Measurements from ENCODE around the gene ABR. TPM values are rescaled to one million over a fixed set of nuclear protein-coding genes. Genes with fewer than 3 reads are reported as not detected.
A peak's percentile ranks its signal among the peaks of the same experiment; 100 is the strongest.
"Not testable (repeated sequence)": the region's sequence is repeated elsewhere in the genome, so short reads cannot be mapped to it uniquely, and the experiment has no call there.

ABR gene
- polyA plus RNA-seq, 10 donors, result 28.5 to 42.7 (median 34.2) TPM

GRCh38 chr17:1097972-1098744 lies 81.6 kb downstream of the ABR start:
- not testable (repeated sequence) for DNase-seq

- DNase-seq, result no peak
Observed at GRCh38 chr17:1096215-1096614, 83.6 kb downstream of the ABR start.

DNA sequence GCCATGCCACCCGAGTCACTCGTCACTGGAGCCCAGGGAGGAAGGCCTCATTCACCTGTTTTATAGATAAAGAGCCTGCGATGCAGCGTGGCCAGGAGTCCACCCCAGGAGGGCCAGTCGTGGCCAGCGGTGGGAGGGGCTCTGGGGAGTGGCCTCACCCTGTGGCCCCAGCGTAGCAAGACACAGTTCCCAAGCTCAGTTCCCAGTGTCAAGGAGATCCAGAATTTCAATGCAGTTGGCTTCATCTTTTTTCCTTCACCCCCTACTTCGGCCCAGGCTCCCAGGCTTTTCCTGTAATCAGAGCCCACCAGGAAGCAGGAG lies 84.0 kb downstream of the ABR start:
- no peak for DNase-seq

DNA sequence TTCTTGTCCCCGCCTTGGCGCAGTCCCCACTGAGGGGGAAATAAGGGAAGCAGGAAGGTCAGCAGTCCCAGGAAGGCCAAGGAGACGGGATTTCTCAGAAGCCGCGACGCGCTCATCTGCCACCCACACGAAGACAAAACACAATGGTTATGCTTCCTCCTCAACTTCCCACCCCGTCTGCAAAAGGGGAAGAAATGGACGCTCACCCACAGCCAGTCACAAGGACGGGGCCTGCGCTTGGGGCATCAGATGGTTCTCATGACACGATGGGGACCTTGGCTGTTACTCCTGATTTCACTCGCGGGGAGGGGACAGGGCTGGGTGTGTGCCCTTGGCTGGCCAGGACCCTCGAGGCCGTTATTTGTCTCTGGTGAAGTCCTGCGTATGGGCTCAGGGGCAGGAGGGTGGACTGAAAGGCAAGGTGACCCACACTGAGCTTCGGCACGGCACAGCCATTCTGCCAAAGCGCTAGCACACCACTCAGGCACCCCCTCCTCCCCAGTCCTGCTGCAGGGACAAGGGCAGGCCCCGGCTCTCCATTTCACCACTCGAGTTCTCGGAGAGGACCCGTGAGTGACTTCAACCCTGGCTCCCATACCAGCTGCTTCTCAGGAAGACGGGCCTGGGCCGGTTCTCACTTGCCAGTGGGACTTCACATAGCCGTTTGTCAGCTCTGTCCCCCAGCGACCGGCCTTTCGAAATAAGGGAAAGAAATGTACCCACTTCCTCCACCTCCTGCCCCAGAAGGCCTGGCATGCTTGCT lies 84.5 kb downstream of the ABR start:
- DNase-seq, result no peak

DNA sequence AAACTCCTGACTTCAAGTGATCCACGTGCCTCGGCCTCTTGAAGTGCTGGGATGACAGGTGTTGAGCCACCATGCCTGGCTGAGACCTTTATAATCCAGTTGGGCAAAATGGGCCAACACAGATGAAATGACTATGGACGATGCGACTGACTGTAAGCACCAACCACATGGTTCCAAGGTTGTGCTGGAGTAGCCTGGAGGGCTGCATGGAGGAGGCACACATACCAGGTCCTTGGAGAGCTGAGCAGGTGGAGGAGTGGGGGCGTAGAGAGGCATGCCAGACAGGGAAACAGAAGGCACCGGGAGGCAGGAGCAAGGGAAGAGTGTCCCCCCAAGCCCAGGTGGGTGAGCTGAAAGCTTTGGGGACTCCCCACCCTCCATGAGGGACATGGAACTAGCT lies 85.2 kb downstream of the ABR start:
- no peak for DNase-seq

- DNase-seq, result no peak
Observed at GRCh38 chr17:1091900-1092299, 87.9 kb downstream of the ABR start.

- no peak for DNase-seq
Observed at GRCh38 chr17:1091190-1091534, 88.6 kb downstream of the ABR start.

GRCh38 chr17:1090465-1091189 lies 89.2 kb downstream of the ABR start:
- DNase-seq, result no peak

- DNase-seq, result peak in 1 of 3 donors; percentile 55
Observed at GRCh38 chr17:1089915-1090314, 89.9 kb downstream of the ABR start.

DNA sequence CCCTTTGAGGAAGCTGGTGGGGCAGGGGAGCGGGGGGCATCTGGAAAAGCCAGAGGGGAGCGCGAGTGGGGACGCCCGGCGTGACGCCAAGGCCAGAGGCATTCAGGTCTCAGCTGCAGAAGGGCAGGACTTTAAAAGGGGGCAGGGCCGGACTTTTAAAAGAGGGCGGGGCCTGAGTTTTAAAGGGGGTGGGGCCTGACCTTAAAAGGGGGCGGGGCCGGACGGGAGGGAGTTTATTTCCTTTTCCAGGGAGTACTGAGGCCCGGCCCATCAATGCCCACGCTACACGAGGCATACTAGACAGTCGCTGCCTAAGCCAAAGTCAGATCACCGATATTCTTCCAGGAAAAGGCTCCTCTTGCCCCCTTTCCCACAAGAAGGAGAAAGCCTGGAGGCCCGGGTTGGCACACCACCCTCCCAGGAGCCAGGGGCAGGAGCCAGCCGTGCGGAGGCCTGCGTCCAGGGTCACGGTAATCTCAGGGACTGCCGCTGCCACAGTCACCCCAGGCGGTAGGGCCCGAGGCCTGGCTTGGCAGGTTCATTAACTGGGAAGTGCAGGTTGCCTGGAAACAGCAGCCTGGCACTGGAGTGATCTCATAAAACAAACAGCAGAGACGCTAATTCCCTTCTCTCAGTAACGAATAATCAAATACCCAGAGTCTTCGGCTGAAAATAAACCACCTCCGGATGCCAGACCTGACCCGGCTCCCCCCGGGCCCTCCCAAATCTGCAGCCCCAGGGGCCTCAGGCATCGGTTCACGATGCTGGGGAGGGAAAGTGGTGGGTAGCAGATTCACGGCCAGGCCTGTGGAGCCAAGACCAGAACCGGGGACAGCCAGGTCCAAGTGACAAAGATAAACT lies 92.2 kb downstream of the ABR start:
- no peak for DNase-seq

- DNase-seq, result no peak
Observed at GRCh38 chr17:1083451-1084187, 96.2 kb downstream of the ABR start.

GRCh38 chr17:1082579-1082978 lies 97.2 kb downstream of the ABR start:
- DNase-seq, result no peak

- no peak for DNase-seq
Observed at GRCh38 chr17:1078831-1079561, 100.8 kb downstream of the ABR start.

- DNase-seq, result no peak
Observed at GRCh38 chr17:1077986-1078711, 101.6 kb downstream of the ABR start.

DNA sequence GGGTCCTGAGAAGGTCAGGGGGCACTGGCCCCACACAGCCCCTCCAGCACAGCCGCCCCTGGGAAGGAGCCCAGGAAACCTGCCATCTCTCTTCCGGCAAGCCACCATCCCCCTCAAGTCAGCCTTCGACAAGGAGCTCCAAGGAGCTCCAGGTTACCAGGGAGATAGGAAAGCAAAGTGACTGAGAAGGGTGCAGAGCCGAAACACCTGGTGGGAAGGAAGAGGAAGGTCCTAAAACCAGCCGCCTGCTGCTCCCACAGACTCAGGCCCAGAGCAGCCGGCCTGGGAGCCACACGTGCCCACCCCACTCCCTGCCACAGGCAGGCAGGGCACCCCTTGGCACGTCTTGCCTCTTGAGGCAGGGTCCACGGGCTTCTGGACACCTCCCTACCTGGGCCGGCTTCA lies 102.2 kb downstream of the ABR start:
- no peak for DNase-seq

- DNase-seq, result no peak
Observed at GRCh38 chr17:1076982-1077302, 102.8 kb downstream of the ABR start.

- no peak for DNase-seq
Observed at GRCh38 chr17:1076299-1076981, 103.3 kb downstream of the ABR start.

GRCh38 chr17:1074886-1075605 lies 104.7 kb downstream of the ABR start:
- no peak for DNase-seq
